Endothelial cell of umbilical vein (primary cell): ENCODE results near the gene BCAN. TPM values are rescaled to one million over a fixed set of nuclear protein-coding genes. Genes with fewer than 3 reads are reported as not detected.

ENCODE experiments used
- BruUV-seq: library from RNA; stranded (reverse); fragments of 400-500 nt; replicated peaks from 2 replicates; lab custom pipeline; 2021; lab: Mats Ljungman, UMichigan
- CTCF ChIA-PET: fragments of 300-600, 350-600 bp; sonication (Branson Sonifier 250); formaldehyde crosslinking; loops from one replicate; lab custom pipeline; 2021; ENCODE audit warnings: antibody characterized with exemption, inconsistent platforms; lab: Charles Lee
- POLR2A ChIA-PET: fragments of 300-600, 350-600 bp; sonication (Branson Sonifier 250); formaldehyde crosslinking; loops from one replicate; lab custom pipeline; 2021; ENCODE audit warnings: antibody characterized with exemption, inconsistent platforms; lab: Charles Lee
- DNase-seq: peaks from one replicate; pipeline ENCODE4 v3.0.0-alpha.2; 2011; ENCODE audit warnings: low read depth, low spot score
- FAIRE-seq: peaks from 2 replicates; lab custom pipeline; 2011; peaks lifted over from hg19 to GRCh38; lab: Jason Lieb, UNC
- H2AFZ ChIP-seq: 2 replicates; pipeline ENCODE4 v1.6.0; 2012; ENCODE audit warnings: low read depth, low read length, control low read depth, inconsistent platforms
- H3K27ac ChIP-seq: 2 replicates; pipeline ENCODE4 v1.5.1; 2011; ENCODE audit warnings: low read depth, mild to moderate bottlenecking, control low read depth, low read length, moderate library complexity; ENCODE audit not compliant: insufficient read depth
- H3K27me3 ChIP-seq, 2 experiments: 2 replicates each; pipeline versions ENCODE4 v1.6.0 to v1.6.1; 2011; ENCODE audit warnings: low read length in 2 of 2, mixed read lengths in 1 of 2; ENCODE audit not compliant: control insufficient read depth in 2 of 2, insufficient read depth in 2 of 2
- H3K36me3 ChIP-seq, 2 experiments: 2 replicates in 1 of 2; 3 replicates in 1 of 2; pipeline ENCODE4 v1.5.1; 2011; ENCODE audit warnings: low read length in 2 of 2, mild to moderate bottlenecking in 1 of 2, moderate library complexity in 1 of 2; ENCODE audit not compliant: control insufficient read depth in 2 of 2, insufficient read depth in 2 of 2; ENCODE audit errors: extremely low read depth in 1 of 2
- H3K4me1 ChIP-seq: 3 replicates; pipeline ENCODE4 v1.5.1; 2011; ENCODE audit warnings: mild to moderate bottlenecking, low read length; ENCODE audit not compliant: control insufficient read depth, insufficient read depth; ENCODE audit errors: extremely low read depth
- H3K4me2 ChIP-seq: 2 replicates; pipeline ENCODE4 v1.6.1; 2011; ENCODE audit warnings: low read length, control low read depth, mixed read lengths; ENCODE audit not compliant: insufficient read depth
- H3K4me3 ChIP-seq, 3 experiments: fragments of 200-600 bp in 1 of 3; sonication (generic), shearing (Covaris generic) in 1 of 3; replicated peaks in 1 of 3; 2 replicates each; pipeline ENCODE4 v1.5.1; 2011 to 2016; ENCODE audit warnings: control low read depth in 3 of 3, low read length in 3 of 3, mild to moderate bottlenecking in 2 of 3, inconsistent platforms in 1 of 3, low read depth in 1 of 3, moderate library complexity in 1 of 3; ENCODE audit not compliant: insufficient read depth in 1 of 3
- H3K79me2 ChIP-seq: 2 replicates; pipeline ENCODE4 v1.6.0; 2012; ENCODE audit warnings: low read length, inconsistent platforms; ENCODE audit not compliant: control insufficient read depth, insufficient read depth
- H3K9ac ChIP-seq: replicated peaks from 2 replicates; pipeline ENCODE3; 2011; ENCODE audit warnings: low read length, control low read depth; ENCODE audit not compliant: insufficient read depth; ENCODE audit errors: extremely low read depth
- H3K9me1 ChIP-seq: replicated peaks from 3 replicates; pipeline ENCODE4 v1.6.0; 2011; ENCODE audit warnings: mild to moderate bottlenecking, low read length; ENCODE audit not compliant: control insufficient read depth, insufficient read depth; ENCODE audit errors: extremely low read depth
- H3K9me3 ChIP-seq: replicated peaks from 2 replicates; pipeline ENCODE4 v1.5.1; 2012; ENCODE audit warnings: low read length, inconsistent platforms; ENCODE audit not compliant: control insufficient read depth, insufficient read depth
- H4K20me1 ChIP-seq: replicated peaks from 2 replicates; pipeline ENCODE3; 2011; ENCODE audit warnings: mild to moderate bottlenecking, low read length; ENCODE audit not compliant: control insufficient read depth, insufficient read depth; ENCODE audit errors: extremely low read depth
- EZH2 ChIP-seq: IDR thresholded peaks from 2 replicates; pipeline ENCODE4 v1.6.1; 2012; ENCODE audit warnings: borderline replicate concordance, low read depth, mild to moderate bottlenecking, moderate library complexity, low read length, inconsistent platforms; ENCODE audit not compliant: severe bottlenecking
- FOS ChIP-seq: IDR thresholded peaks from 2 replicates; pipeline ENCODE4 v1.6.1; 2011; ENCODE audit warnings: mild to moderate bottlenecking, low read length, moderate library complexity, borderline replicate concordance; ENCODE audit not compliant: insufficient read depth
- GATA2 ChIP-seq: IDR thresholded peaks from 2 replicates; pipeline ENCODE4 v1.7.0; 2011; ENCODE audit warnings: low read depth, mild to moderate bottlenecking, moderate library complexity, mixed read lengths, low read length; ENCODE audit not compliant: insufficient read length, insufficient read depth
- JUN ChIP-seq: IDR thresholded peaks from 2 replicates; pipeline ENCODE4 v1.6.1; 2011; ENCODE audit warnings: borderline replicate concordance, low read depth; ENCODE audit not compliant: insufficient read length, insufficient read depth
- MAX ChIP-seq: IDR thresholded peaks from 2 replicates; pipeline ENCODE4 v1.6.1; 2011; ENCODE audit not compliant: insufficient read depth, insufficient read length
- MYC ChIP-seq: IDR thresholded peaks from one replicate; pipeline ENCODE4 v1.6.1; 2011; ENCODE audit warnings: mild to moderate bottlenecking, low read depth, low read length
- POLR2A ChIP-seq: IDR thresholded peaks from 2 replicates; pipeline ENCODE4 v1.6.1; 2012; ENCODE audit warnings: low read depth, mild to moderate bottlenecking, control low read depth, low read length
- POLR2AphosphoS5 ChIP-seq: IDR thresholded peaks from 2 replicates; pipeline ENCODE4 v1.6.1; 2012; ENCODE audit warnings: low read depth, mild to moderate bottlenecking, control low read depth, low read length, moderate library complexity; ENCODE audit not compliant: insufficient read depth
- dilution Hi-C: fragments of 300-500 bp; cut with MboI; formaldehyde crosslinking; loops from one replicate; pipeline ENCODE4 v1.15.0; 2019; ENCODE audit warnings: low sequenced_read_pairs; ENCODE audit not compliant: extremely low pct_ligation_motif_present
- intact Hi-C: fragments of 100-400 bp; cut with micrococcal nuclease; formaldehyde crosslinking; loops from one replicate; pipeline ENCODE4 v1.10.0; 2022
- polyA plus RNA-seq, 4 experiments: library from polyadenylated mRNA; depleted of rRNA in 3 of 4; stranded (reverse) in 3 of 4; unstranded in 1 of 4; fragments of >200 nt; gene quantifications; 2 replicates each; pipeline versions ENCODE4 v1.2.1 to v1.2.3, GENCODE V29; 2011 to 2012; ENCODE audit warnings: missing spikeins in 1 of 4
- total RNA-seq: library from RNA; stranded (reverse); gene quantifications from 2 replicates; pipeline ENCODE4 v1.2.3, GENCODE V29; 2021
- TF ChIP-seq, protein P1 (sequence below), 2 donors: IDR thresholded peaks; 1 replicate in 1 of 2; 2 replicates in 1 of 2; pipeline ENCODE4 v1.5.1; 2011; ENCODE audit warnings: low read length in 2 of 2, mild to moderate bottlenecking in 2 of 2, moderate library complexity in 2 of 2, control low read depth in 1 of 2, inconsistent platforms in 1 of 2, low read depth in 1 of 2; ENCODE audit not compliant: insufficient read depth in 1 of 2; ENCODE audit errors: extremely low read depth in 1 of 2

The BCAN gene
- total and polyA plus RNA-seq, 2 donors (not counting 3 experiments of a cell fraction or from before 2014, with no cell fraction given): 0.15 TPM; not detected in 1

- H3K4me3 ChIP-seq: no peak overlapping the region
- no peak for FAIRE-seq
- no peaks in the 10 kb centered on the region for H3K9me3 ChIP-seq
- ChIA-PET POLR2A (interaction anchor here (0.8 kb wide), 1 partner anchor 15 kb away, joined by 3 read pairs; no protein-coding TSS in a partner anchor), CTCF (interaction anchor here (1.0 to 15.5 kb wide), 6 partner anchors 15 to 80 kb away, joined by 3 to 453 read pairs (median 14); partner anchors contain the start of gene NES)
- no peak for TF ChIP-seq POLR2AphosphoS5
- no peak overlapping the region for H3K9ac ChIP-seq
- H4K20me1 ChIP-seq: no peaks in the 10 kb centered on the region
- no peak overlapping the region for H2AFZ ChIP-seq
- dilution Hi-C loops: no loop called here
- H3K36me3 ChIP-seq: no peaks in the 10 kb centered on the region
- BruUV-seq: no TSS peak
- H3K9me1 ChIP-seq: no peaks in the 10 kb centered on the region
- H3K4me1 ChIP-seq: peaks cover 19% of the 10 kb centered on the region
- H3K27me3 ChIP-seq: peaks cover 0 to 3% of the 10 kb centered on the region in 2 experiments
- intact Hi-C loops: no loop called here
- H3K79me2 ChIP-seq: no peaks in the 10 kb centered on the region
- DNase-seq: no peak
- H3K4me2 ChIP-seq: no peak overlapping the region
- no peak overlapping the region for H3K27ac ChIP-seq
These were observed 62.3 kb downstream of the BCAN start for GRCh38 chr1:156704166-156704711.

- FAIRE-seq (peak; percentile 89), DNase-seq (peak; percentile 68)
- BruUV-seq: no TSS peak
- ChIA-PET POLR2A (interaction anchor here (0.8 kb wide), 1 partner anchor 15 kb away, joined by 3 read pairs; no protein-coding TSS in a partner anchor), CTCF (interaction anchor here (1.5 to 15.5 kb wide), 7 partner anchors 11 to 85 kb away, joined by 9 to 453 read pairs (median 12); partner anchors contain the start of gene HAPLN2)
- dilution Hi-C loops (no loop called here), intact Hi-C loops (loop anchor here (1.0 kb wide), 1 partner anchor 16 kb away; no protein-coding TSS in a partner anchor)
- Histone ChIP-seq H3K9me3 (no peaks in the 10 kb centered on the region), H3K9me1 (no peaks in the 10 kb centered on the region), H4K20me1 (no peaks in the 10 kb centered on the region), H3K4me2 (peak overlapping the region; percentile 53), H3K36me3 (no peaks in the 10 kb centered on the region), H3K27me3 (peaks cover 0 to 3% of the 10 kb centered on the region in 2 experiments), H3K27ac (no peak overlapping the region), H2AFZ (peak overlapping the region; percentile 37), H3K4me3 (no peak overlapping the region), H3K4me1 (peaks cover 19% of the 10 kb centered on the region), H3K79me2 (no peaks in the 10 kb centered on the region), H3K9ac (peak overlapping the region; percentile 22)
- peak; percentile 54 for TF ChIP-seq JUN
- TF ChIP-seq, protein P1, sequence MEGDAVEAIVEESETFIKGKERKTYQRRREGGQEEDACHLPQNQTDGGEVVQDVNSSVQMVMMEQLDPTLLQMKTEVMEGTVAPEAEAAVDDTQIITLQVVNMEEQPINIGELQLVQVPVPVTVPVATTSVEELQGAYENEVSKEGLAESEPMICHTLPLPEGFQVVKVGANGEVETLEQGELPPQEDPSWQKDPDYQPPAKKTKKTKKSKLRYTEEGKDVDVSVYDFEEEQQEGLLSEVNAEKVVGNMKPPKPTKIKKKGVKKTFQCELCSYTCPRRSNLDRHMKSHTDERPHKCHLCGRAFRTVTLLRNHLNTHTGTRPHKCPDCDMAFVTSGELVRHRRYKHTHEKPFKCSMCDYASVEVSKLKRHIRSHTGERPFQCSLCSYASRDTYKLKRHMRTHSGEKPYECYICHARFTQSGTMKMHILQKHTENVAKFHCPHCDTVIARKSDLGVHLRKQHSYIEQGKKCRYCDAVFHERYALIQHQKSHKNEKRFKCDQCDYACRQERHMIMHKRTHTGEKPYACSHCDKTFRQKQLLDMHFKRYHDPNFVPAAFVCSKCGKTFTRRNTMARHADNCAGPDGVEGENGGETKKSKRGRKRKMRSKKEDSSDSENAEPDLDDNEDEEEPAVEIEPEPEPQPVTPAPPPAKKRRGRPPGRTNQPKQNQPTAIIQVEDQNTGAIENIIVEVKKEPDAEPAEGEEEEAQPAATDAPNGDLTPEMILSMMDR (IDR thresholded peaks at IDR 0.05; ENCODE audit: extremely low read depth in 1 of 2, insufficient read depth in 1 of 2, low read depth in 1 of 2, low read length in 2 of 2): no peak
- TF ChIP-seq FOS: peak; percentile 94
- no peak for TF ChIP-seq MYC
- TF ChIP-seq POLR2A: no peak
- TF ChIP-seq MAX: no peak
- no peak for TF ChIP-seq EZH2
- TF ChIP-seq POLR2AphosphoS5: peak; percentile 62
- no peak for TF ChIP-seq GATA2
These were observed 63.0 kb downstream of the BCAN start for GRCh38 chr1:156704930-156705320.
